Measurements from ENCODE around the gene UMODL1. TPM values are rescaled to one million over a fixed set of nuclear protein-coding genes. Genes with fewer than 3 reads are reported as not detected.

UMODL1 gene, protein sequence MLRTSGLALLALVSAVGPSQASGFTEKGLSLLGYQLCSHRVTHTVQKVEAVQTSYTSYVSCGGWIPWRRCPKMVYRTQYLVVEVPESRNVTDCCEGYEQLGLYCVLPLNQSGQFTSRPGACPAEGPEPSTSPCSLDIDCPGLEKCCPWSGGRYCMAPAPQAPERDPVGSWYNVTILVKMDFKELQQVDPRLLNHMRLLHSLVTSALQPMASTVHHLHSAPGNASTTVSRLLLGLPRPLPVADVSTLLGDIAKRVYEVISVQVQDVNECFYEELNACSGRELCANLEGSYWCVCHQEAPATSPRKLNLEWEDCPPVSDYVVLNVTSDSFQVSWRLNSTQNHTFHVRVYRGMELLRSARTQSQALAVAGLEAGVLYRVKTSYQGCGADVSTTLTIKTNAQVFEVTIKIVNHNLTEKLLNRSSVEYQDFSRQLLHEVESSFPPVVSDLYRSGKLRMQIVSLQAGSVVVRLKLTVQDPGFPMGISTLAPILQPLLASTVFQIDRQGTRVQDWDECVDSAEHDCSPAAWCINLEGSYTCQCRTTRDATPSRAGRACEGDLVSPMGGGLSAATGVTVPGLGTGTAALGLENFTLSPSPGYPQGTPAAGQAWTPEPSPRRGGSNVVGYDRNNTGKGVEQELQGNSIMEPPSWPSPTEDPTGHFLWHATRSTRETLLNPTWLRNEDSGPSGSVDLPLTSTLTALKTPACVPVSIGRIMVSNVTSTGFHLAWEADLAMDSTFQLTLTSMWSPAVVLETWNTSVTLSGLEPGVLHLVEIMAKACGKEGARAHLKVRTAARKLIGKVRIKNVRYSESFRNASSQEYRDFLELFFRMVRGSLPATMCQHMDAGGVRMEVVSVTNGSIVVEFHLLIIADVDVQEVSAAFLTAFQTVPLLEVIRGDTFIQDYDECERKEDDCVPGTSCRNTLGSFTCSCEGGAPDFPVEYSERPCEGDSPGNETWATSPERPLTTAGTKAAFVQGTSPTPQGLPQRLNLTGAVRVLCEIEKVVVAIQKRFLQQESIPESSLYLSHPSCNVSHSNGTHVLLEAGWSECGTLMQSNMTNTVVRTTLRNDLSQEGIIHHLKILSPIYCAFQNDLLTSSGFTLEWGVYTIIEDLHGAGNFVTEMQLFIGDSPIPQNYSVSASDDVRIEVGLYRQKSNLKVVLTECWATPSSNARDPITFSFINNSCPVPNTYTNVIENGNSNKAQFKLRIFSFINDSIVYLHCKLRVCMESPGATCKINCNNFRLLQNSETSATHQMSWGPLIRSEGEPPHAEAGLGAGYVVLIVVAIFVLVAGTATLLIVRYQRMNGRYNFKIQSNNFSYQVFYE
- total RNA-seq (0.35 TPM), polyA plus RNA-seq (under 1 TPM in 3 of 4 donors, not detected in 1; 0.05 to 0.10 (median 0.05) TPM)

DNA sequence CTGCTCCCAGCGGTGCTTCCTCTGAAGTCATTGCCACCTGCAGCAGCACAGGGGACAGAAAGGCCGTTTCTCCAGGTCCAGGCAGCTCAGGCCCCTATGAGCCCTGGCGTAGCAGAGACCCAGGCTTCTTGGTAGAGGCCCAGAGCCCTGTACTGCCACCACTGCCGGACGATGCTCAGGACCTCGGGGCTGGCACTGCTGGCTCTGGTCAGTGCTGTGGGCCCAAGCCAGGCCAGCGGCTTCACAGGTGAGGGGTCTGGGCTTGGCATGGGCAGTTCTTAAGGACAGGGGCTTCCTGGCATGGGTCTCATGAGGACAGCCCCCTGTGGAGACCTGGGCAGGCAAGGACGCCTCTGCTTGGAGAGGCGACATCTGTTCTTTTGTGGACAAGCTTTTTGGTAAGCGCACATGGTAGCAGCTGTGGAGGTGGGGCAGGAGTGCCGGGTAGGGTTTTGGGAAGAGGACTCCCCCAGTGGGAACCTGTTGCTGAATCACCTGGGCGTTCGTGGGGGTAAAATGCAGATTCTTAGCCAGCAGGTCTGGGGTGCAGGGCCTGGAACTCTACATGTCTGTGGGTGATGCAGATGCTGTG lies at the start of gene UMODL1:
UMODL1 (plus strand) TSS at position 172 of the 592 bp plus-strand sequence; CDS start at position 172, 0 bp downstream.
- Histone ChIP-seq H3K27me3 (ENCODE audit: control insufficient read depth, insufficient read depth, low read length) (no peaks in the 10 kb centered on the region), H3K4me1 (ENCODE audit: control insufficient read depth, insufficient read depth, low read length, poor library complexity, severe bottlenecking) (no peaks in the 10 kb centered on the region), H3K4me3 (ENCODE audit: low read depth, low read length) (no peak within 1 kb of the TSS), H3K9me3 (ENCODE audit: control insufficient read depth in 2 of 2, low read length in 2 of 2) (no peaks in the 10 kb centered on the region), H3K36me3 (ENCODE audit: control insufficient read depth, insufficient read depth, low read length) (no peaks in the 10 kb centered on the region), H3K27ac (ENCODE audit: insufficient read depth, low read length, poor library complexity, severe bottlenecking) (no peak within 1 kb of the TSS)
- Mint-ChIP-seq H3K27me3 (peaks cover 6% of the 10 kb centered on the region), H3K27ac (peak within 1 kb of the TSS in 1 of 3 donors; percentile 29), H3K4me1 (peaks cover 5 to 9% (median 6%) of the 10 kb centered on the region in 4 donors), H3K9me3 (no peaks in the 10 kb centered on the region), H3K4me3 (peak within 1 kb of the TSS in 2 of 4 donors; percentile 47 to 76), H3K36me3 (no peaks in the 10 kb centered on the region)
- ATAC-seq (ENCODE audit: low read depth in 2 of 2) (no peak), DNase-seq (no peak)

DNA sequence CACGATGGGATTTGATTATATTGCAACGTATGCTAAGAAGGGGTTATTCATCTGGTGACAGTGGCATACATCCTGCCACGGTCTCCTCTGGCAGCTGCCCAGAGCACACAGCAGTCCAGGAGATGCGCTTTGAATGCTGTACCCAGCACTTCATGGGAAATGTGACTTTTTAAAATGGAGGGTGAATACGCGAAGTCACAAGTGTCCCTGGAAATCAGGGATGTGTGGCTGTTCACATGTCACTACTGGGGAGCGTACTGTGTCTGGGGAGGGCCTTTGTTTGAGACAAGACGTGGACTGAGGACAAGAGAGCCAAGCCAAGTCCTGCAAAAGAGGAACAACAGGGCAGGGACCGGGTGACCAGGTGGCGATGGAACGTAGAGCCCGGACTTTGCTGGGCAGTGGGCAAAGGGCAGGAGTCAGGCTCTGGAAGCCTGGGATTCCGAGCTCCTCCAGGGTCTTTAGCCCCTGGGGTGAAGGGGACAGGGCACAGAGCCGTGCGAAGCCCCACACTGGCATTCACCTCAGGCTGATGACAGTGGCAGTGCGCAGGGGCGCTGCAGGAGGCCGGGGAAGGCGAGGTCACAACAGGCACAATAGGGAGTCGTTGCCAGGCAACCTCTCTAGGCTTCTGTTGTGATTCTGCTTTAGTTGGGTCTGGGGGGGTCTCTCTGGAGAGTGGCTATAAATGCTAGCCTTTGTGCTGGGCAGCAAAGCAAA lies 49.6 kb upstream of the UMODL1 start:
- H3K4me3 ChIP-seq (ENCODE audit: low read depth, low read length): no peak overlapping the region
- no peaks in the 10 kb centered on the region for H3K9me3 ChIP-seq (ENCODE audit: control insufficient read depth in 2 of 2, low read length in 2 of 2)
- DNase-seq (no peak), ATAC-seq (ENCODE audit: low read depth in 2 of 2) (no peak)
- peaks cover 15% of the 10 kb centered on the region for H3K27me3 Mint-ChIP-seq
- no peaks in the 10 kb centered on the region for H3K36me3 Mint-ChIP-seq
- peaks cover 0 to 3% (median 1%) of the 10 kb centered on the region in 4 donors for H3K4me1 Mint-ChIP-seq
- H3K4me3 Mint-ChIP-seq: no peak overlapping the region
- H3K27ac Mint-ChIP-seq: no peak overlapping the region
- H3K4me1 ChIP-seq (ENCODE audit: control insufficient read depth, insufficient read depth, low read length, poor library complexity, severe bottlenecking): no peaks in the 10 kb centered on the region
- H3K27me3 ChIP-seq (ENCODE audit: control insufficient read depth, insufficient read depth, low read length): no peaks in the 10 kb centered on the region
- no peaks in the 10 kb centered on the region for H3K36me3 ChIP-seq (ENCODE audit: control insufficient read depth, insufficient read depth, low read length)
- no peak overlapping the region for H3K27ac ChIP-seq (ENCODE audit: insufficient read depth, low read length, poor library complexity, severe bottlenecking)
- H3K9me3 Mint-ChIP-seq: no peaks in the 10 kb centered on the region

DNA sequence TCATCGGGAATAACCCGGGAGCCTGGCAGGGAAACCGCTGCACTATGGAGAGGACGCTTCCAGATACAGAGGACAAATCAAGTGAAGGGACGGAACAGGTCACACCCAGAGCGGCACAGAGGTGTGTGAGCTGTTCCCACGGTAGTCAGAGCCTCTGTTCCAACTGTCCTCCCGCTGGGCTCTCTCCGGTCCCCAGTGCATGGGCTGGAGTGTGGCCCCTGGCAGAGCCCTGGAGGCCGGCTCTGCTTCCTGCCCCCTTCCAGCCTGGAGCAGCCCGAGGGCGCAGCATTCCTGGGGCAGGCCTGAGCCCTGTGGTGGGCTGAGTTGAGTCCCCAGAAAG lies 49.1 kb upstream of the UMODL1 start:
- ATAC-seq (ENCODE audit: low read depth in 2 of 2): no peak
- no peak overlapping the region for H3K27ac Mint-ChIP-seq

DNA sequence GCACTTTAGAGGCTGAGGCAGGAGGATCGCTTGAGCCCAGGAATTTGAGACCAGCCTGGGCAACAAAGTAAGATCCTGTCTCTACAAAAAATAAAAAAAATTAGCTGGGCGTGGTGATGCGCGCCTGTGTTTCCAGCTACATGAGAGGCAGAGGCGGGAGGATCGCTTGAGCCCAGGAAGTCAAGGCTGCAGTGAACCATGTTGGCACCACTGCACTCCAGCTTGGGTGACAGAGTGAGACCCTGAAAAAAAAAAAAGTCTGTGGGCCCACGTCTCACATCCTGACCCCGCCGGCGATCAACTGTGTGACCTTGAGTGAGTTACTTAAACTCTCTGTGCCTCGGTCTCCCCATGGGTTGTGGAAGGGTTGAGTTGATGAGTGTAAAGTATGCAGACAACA lies 48.2 kb upstream of the UMODL1 start:
- no peaks in the 10 kb centered on the region for H3K36me3 Mint-ChIP-seq
- H3K27me3 Mint-ChIP-seq: peaks cover 16% of the 10 kb centered on the region
- Histone ChIP-seq H3K4me1 (ENCODE audit: control insufficient read depth, insufficient read depth, low read length, poor library complexity, severe bottlenecking) (no peaks in the 10 kb centered on the region), H3K27ac (ENCODE audit: insufficient read depth, low read length, poor library complexity, severe bottlenecking) (no peak overlapping the region), H3K36me3 (ENCODE audit: control insufficient read depth, insufficient read depth, low read length) (no peaks in the 10 kb centered on the region), H3K4me3 (ENCODE audit: low read depth, low read length) (no peak overlapping the region), H3K27me3 (ENCODE audit: control insufficient read depth, insufficient read depth, low read length) (no peaks in the 10 kb centered on the region), H3K9me3 (ENCODE audit: control insufficient read depth in 2 of 2, low read length in 2 of 2) (no peaks in the 10 kb centered on the region)
- no peak for ATAC-seq (ENCODE audit: low read depth in 2 of 2)
- peaks cover 0 to 4% (median 1%) of the 10 kb centered on the region in 4 donors for H3K4me1 Mint-ChIP-seq
- H3K9me3 Mint-ChIP-seq: no peaks in the 10 kb centered on the region
- H3K27ac Mint-ChIP-seq: peak overlapping the region in 1 of 3 donors; percentile 38
- H3K4me3 Mint-ChIP-seq: no peak overlapping the region
- no peak for DNase-seq

More for the DNA sequence above, 49.1 kb upstream of the UMODL1 start:
- Mint-ChIP-seq H3K27me3 (peaks cover 15% of the 10 kb centered on the region), H3K4me3 (no peak overlapping the region), H3K9me3 (no peaks in the 10 kb centered on the region), H3K4me1 (peaks cover 0 to 4% (median 1%) of the 10 kb centered on the region in 4 donors), H3K36me3 (no peaks in the 10 kb centered on the region)
- H3K27ac ChIP-seq (ENCODE audit: insufficient read depth, low read length, poor library complexity, severe bottlenecking): no peak overlapping the region
- no peak for DNase-seq
- H3K9me3 ChIP-seq (ENCODE audit: control insufficient read depth in 2 of 2, low read length in 2 of 2): no peaks in the 10 kb centered on the region
- no peaks in the 10 kb centered on the region for H3K27me3 ChIP-seq (ENCODE audit: control insufficient read depth, insufficient read depth, low read length)
- H3K4me3 ChIP-seq (ENCODE audit: low read depth, low read length): no peak overlapping the region
- H3K4me1 ChIP-seq (ENCODE audit: control insufficient read depth, insufficient read depth, low read length, poor library complexity, severe bottlenecking): no peaks in the 10 kb centered on the region
- no peaks in the 10 kb centered on the region for H3K36me3 ChIP-seq (ENCODE audit: control insufficient read depth, insufficient read depth, low read length)

DNA sequence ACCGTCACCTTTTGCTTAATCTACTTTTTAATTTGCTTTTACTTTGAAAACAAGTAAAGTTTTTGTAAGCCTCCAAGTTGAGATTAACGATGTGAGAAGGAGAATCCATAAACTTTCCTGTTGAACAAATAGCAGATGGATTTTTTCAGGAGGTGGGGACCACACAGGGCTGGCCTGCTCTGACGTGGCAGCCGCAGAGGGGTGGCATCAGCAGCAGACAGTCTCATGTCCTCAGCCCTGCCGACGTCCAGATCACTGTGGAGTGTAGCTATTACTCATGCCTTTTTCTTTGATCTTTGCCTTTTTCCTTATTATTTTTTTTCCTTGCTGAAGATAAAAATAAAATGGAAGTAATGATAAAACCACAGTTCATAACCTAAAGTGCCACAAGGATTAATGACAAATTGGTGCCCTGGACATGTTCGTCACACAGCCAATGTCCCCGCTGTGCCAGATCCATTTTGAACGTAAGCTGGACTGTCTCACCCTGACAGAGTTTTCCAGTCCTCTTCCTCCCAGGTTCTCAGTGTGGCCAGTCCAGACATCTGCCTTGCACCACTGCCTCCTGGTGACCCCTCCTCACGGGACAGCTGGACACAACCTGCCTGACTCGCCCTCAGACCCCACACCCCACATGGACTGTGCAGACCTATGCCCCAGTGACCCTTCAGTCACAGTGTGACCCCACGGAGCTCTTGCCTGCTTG lies 45.6 kb upstream of the UMODL1 start:
- no peaks in the 10 kb centered on the region for H3K9me3 Mint-ChIP-seq
- peak overlapping the region in 1 of 3 donors; percentile 81 for H3K27ac Mint-ChIP-seq
- H3K4me1 ChIP-seq (ENCODE audit: control insufficient read depth, insufficient read depth, low read length, poor library complexity, severe bottlenecking): no peaks in the 10 kb centered on the region
- no peak overlapping the region for H3K27ac ChIP-seq (ENCODE audit: insufficient read depth, low read length, poor library complexity, severe bottlenecking)
- H3K36me3 Mint-ChIP-seq: no peaks in the 10 kb centered on the region
- H3K4me3 ChIP-seq (ENCODE audit: low read depth, low read length): no peak overlapping the region
- peaks cover 19% of the 10 kb centered on the region for H3K27me3 Mint-ChIP-seq
- H3K4me1 Mint-ChIP-seq: peaks cover 0 to 4% (median 0%) of the 10 kb centered on the region in 4 donors
- H3K27me3 ChIP-seq (ENCODE audit: control insufficient read depth, insufficient read depth, low read length): no peaks in the 10 kb centered on the region
- H3K36me3 ChIP-seq (ENCODE audit: control insufficient read depth, insufficient read depth, low read length): no peaks in the 10 kb centered on the region
- no peaks in the 10 kb centered on the region for H3K9me3 ChIP-seq (ENCODE audit: control insufficient read depth in 2 of 2, low read length in 2 of 2)
- DNase-seq: no peak
- H3K4me3 Mint-ChIP-seq: no peak overlapping the region
- no peak for ATAC-seq (ENCODE audit: low read depth in 2 of 2)

DNA sequence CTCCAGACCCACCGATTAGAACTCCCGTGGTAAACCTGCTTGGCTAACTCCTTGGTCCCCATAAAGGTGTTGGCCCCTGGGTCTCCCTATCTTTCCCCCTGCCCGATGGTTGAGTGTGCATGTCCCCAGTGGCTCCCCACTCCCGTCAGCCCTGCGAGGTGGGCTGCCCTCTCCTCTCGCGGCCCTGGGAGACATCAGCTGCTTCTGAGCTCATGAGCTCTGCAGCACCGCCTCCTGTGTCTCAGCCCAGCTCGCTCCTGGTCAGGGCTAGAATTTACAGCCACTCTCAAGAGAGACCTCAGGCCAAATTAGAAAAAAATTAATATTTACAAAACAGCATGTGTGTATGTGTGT lies 45.1 kb upstream of the UMODL1 start:
- Histone ChIP-seq H3K27me3 (ENCODE audit: control insufficient read depth, insufficient read depth, low read length) (no peaks in the 10 kb centered on the region), H3K27ac (ENCODE audit: insufficient read depth, low read length, poor library complexity, severe bottlenecking) (no peak overlapping the region), H3K4me1 (ENCODE audit: control insufficient read depth, insufficient read depth, low read length, poor library complexity, severe bottlenecking) (no peaks in the 10 kb centered on the region), H3K9me3 (ENCODE audit: control insufficient read depth in 2 of 2, low read length in 2 of 2) (no peaks in the 10 kb centered on the region), H3K4me3 (ENCODE audit: low read depth, low read length) (no peak overlapping the region), H3K36me3 (ENCODE audit: control insufficient read depth, insufficient read depth, low read length) (no peaks in the 10 kb centered on the region)
- Mint-ChIP-seq H3K27me3 (peaks cover 19% of the 10 kb centered on the region), H3K4me1 (peaks cover 0 to 4% (median 0%) of the 10 kb centered on the region in 4 donors), H3K36me3 (no peaks in the 10 kb centered on the region), H3K27ac (peak overlapping the region in 1 of 3 donors; percentile 81), H3K4me3 (no peak overlapping the region), H3K9me3 (no peaks in the 10 kb centered on the region)
- DNase-seq: no peak
- ATAC-seq (ENCODE audit: low read depth in 2 of 2): no peak
